ENCODE measurements around the gene GDF7.

The GDF7 gene

GRCh38 chr2:20664431-20665242 lies 2.3 kb upstream of the GDF7 start:
- no peaks in the 10 kb centered on the region for H3K9me3 ChIP-seq (ENCODE audit: control insufficient read depth, insufficient read depth, low read length)
- H3K36me3 ChIP-seq (ENCODE audit: control insufficient read depth, insufficient read depth, low read length) = no peaks in the 10 kb centered on the region
- H3K4me1 ChIP-seq (ENCODE audit: control insufficient read depth, insufficient read depth, low read length) = peaks cover 29% of the 10 kb centered on the region
- peak overlapping the region; percentile 59; the same call in 1 of the 2 replicates for H3K4me3 ChIP-seq (ENCODE audit: low read depth, low read length)
- H3K27ac ChIP-seq (ENCODE audit: low read depth, low read length) = no peak overlapping the region
- H3K27me3 ChIP-seq (ENCODE audit: control insufficient read depth, insufficient read depth, low read length) = peaks cover 85% of the 10 kb centered on the region
- H3K9ac ChIP-seq (ENCODE audit: low read depth, low read length) = no peak overlapping the region

- H3K27me3 ChIP-seq (ENCODE audit: control insufficient read depth, insufficient read depth, low read length) = peaks cover 88% of the 10 kb centered on the region
- peaks cover 31% of the 10 kb centered on the region for H3K4me1 ChIP-seq (ENCODE audit: control insufficient read depth, insufficient read depth, low read length)
- no peak overlapping the region for H3K9ac ChIP-seq (ENCODE audit: low read depth, low read length)
These were observed 1.5 kb upstream of the GDF7 start for GRCh38 chr2:20665243-20666004.

GRCh38 chr2:20666005-20666303 lies 990 bp upstream of the GDF7 start:
- Histone ChIP-seq H3K36me3 (ENCODE audit: control insufficient read depth, insufficient read depth, low read length) (no peaks in the 10 kb centered on the region), H3K4me1 (ENCODE audit: control insufficient read depth, insufficient read depth, low read length) (peaks cover 31% of the 10 kb centered on the region), H3K27me3 (ENCODE audit: control insufficient read depth, insufficient read depth, low read length) (peaks cover 91% of the 10 kb centered on the region), H3K27ac (ENCODE audit: low read depth, low read length) (no peak overlapping the region), H3K4me3 (ENCODE audit: low read depth, low read length) (peak overlapping the region; percentile 59), H3K9me3 (ENCODE audit: control insufficient read depth, insufficient read depth, low read length) (no peaks in the 10 kb centered on the region), H3K9ac (ENCODE audit: low read depth, low read length) (no peak overlapping the region)

More at GRCh38 chr2:20665243-20666004, 1.5 kb upstream of the GDF7 start:
- Histone ChIP-seq H3K36me3 (ENCODE audit: control insufficient read depth, insufficient read depth, low read length) (no peaks in the 10 kb centered on the region), H3K9me3 (ENCODE audit: control insufficient read depth, insufficient read depth, low read length) (no peaks in the 10 kb centered on the region), H3K4me3 (ENCODE audit: low read depth, low read length) (peak overlapping the region; percentile 59), H3K27ac (ENCODE audit: low read depth, low read length) (no peak overlapping the region)

GRCh38 chr2:20667151-20667530 lies 197 bp downstream of the GDF7 start:
- H3K4me3 ChIP-seq (ENCODE audit: low read depth, low read length) = peak overlapping the region; percentile 51
- H3K9me3 ChIP-seq (ENCODE audit: control insufficient read depth, insufficient read depth, low read length) = no peaks in the 10 kb centered on the region
- no peaks in the 10 kb centered on the region for H3K36me3 ChIP-seq (ENCODE audit: control insufficient read depth, insufficient read depth, low read length)
- H3K4me1 ChIP-seq (ENCODE audit: control insufficient read depth, insufficient read depth, low read length) = peaks cover 37% of the 10 kb centered on the region
- H3K27ac ChIP-seq (ENCODE audit: low read depth, low read length) = no peak overlapping the region
- no peak overlapping the region for H3K9ac ChIP-seq (ENCODE audit: low read depth, low read length)
- H3K27me3 ChIP-seq (ENCODE audit: control insufficient read depth, insufficient read depth, low read length) = peaks cover 96% of the 10 kb centered on the region

- peak overlapping the region; percentile 51 for H3K4me3 ChIP-seq (ENCODE audit: low read depth, low read length)
- peaks cover 43% of the 10 kb centered on the region for H3K4me1 ChIP-seq (ENCODE audit: control insufficient read depth, insufficient read depth, low read length)
- peaks cover 96% of the 10 kb centered on the region for H3K27me3 ChIP-seq (ENCODE audit: control insufficient read depth, insufficient read depth, low read length)
- H3K9ac ChIP-seq (ENCODE audit: low read depth, low read length) = no peak overlapping the region
- H3K36me3 ChIP-seq (ENCODE audit: control insufficient read depth, insufficient read depth, low read length) = no peaks in the 10 kb centered on the region
- no peak overlapping the region for H3K27ac ChIP-seq (ENCODE audit: low read depth, low read length)
- no peaks in the 10 kb centered on the region for H3K9me3 ChIP-seq (ENCODE audit: control insufficient read depth, insufficient read depth, low read length)
These were observed 822 bp downstream of the GDF7 start for GRCh38 chr2:20667531-20668401.

- no peak overlapping the region for H3K4me3 ChIP-seq (ENCODE audit: low read depth, low read length)
- H3K27ac ChIP-seq (ENCODE audit: low read depth, low read length) = no peak overlapping the region
- no peaks in the 10 kb centered on the region for H3K9me3 ChIP-seq (ENCODE audit: control insufficient read depth, insufficient read depth, low read length)
- peaks cover 96% of the 10 kb centered on the region for H3K27me3 ChIP-seq (ENCODE audit: control insufficient read depth, insufficient read depth, low read length)
- H3K36me3 ChIP-seq (ENCODE audit: control insufficient read depth, insufficient read depth, low read length) = no peaks in the 10 kb centered on the region
- H3K9ac ChIP-seq (ENCODE audit: low read depth, low read length) = no peak overlapping the region
- H3K4me1 ChIP-seq (ENCODE audit: control insufficient read depth, insufficient read depth, low read length) = peaks cover 47% of the 10 kb centered on the region
These were observed 1.5 kb downstream of the GDF7 start for GRCh38 chr2:20668451-20668850.

- Histone ChIP-seq H3K4me1 (ENCODE audit: control insufficient read depth, insufficient read depth, low read length) (peaks cover 48% of the 10 kb centered on the region), H3K27me3 (ENCODE audit: control insufficient read depth, insufficient read depth, low read length) (peaks cover 96% of the 10 kb centered on the region), H3K4me3 (ENCODE audit: low read depth, low read length) (no peak overlapping the region)
These were observed 2.0 kb downstream of the GDF7 start for GRCh38 chr2:20668871-20669475.

GRCh38 chr2:20669562-20670314 lies 2.8 kb downstream of the GDF7 start:
- peak overlapping the region; percentile 21; the same call in 1 of the 2 replicates for H3K4me3 ChIP-seq (ENCODE audit: low read depth, low read length)
- peaks cover 96% of the 10 kb centered on the region for H3K27me3 ChIP-seq (ENCODE audit: control insufficient read depth, insufficient read depth, low read length)
- H3K9ac ChIP-seq (ENCODE audit: low read depth, low read length) = no peak overlapping the region
- no peak overlapping the region for H3K27ac ChIP-seq (ENCODE audit: low read depth, low read length)
- no peaks in the 10 kb centered on the region for H3K36me3 ChIP-seq (ENCODE audit: control insufficient read depth, insufficient read depth, low read length)
- peaks cover 56% of the 10 kb centered on the region for H3K4me1 ChIP-seq (ENCODE audit: control insufficient read depth, insufficient read depth, low read length)
- no peaks in the 10 kb centered on the region for H3K9me3 ChIP-seq (ENCODE audit: control insufficient read depth, insufficient read depth, low read length)

More at GRCh38 chr2:20668871-20669475, 2.0 kb downstream of the GDF7 start:
- H3K9ac ChIP-seq (ENCODE audit: low read depth, low read length) = no peak overlapping the region
- no peaks in the 10 kb centered on the region for H3K9me3 ChIP-seq (ENCODE audit: control insufficient read depth, insufficient read depth, low read length)
- H3K27ac ChIP-seq (ENCODE audit: low read depth, low read length) = no peak overlapping the region
- no peaks in the 10 kb centered on the region for H3K36me3 ChIP-seq (ENCODE audit: control insufficient read depth, insufficient read depth, low read length)

GRCh38 chr2:20670315-20671035 lies 3.5 kb downstream of the GDF7 start:
- Histone ChIP-seq H3K9me3 (ENCODE audit: control insufficient read depth, insufficient read depth, low read length) (no peaks in the 10 kb centered on the region), H3K4me3 (ENCODE audit: low read depth, low read length) (no peak overlapping the region), H3K27ac (ENCODE audit: low read depth, low read length) (no peak overlapping the region), H3K9ac (ENCODE audit: low read depth, low read length) (no peak overlapping the region), H3K27me3 (ENCODE audit: control insufficient read depth, insufficient read depth, low read length) (peaks cover 96% of the 10 kb centered on the region), H3K4me1 (ENCODE audit: control insufficient read depth, insufficient read depth, low read length) (peaks cover 51% of the 10 kb centered on the region), H3K36me3 (ENCODE audit: control insufficient read depth, insufficient read depth, low read length) (no peaks in the 10 kb centered on the region)
